Epidermal melanocyte (primary cell): ENCODE results near the gene SPEF2.

Experiments used
- DNase-seq: peaks from one replicate; pipeline ENCODE4 v3.0.0; 2011; ENCODE audit warnings: low spot score; ENCODE audit not compliant: insufficient read length

Gene SPEF2

GRCh38 chr5:35698047-35698808 lies 80.6 kb downstream of the SPEF2 start:
- DNase-seq = no peak

DNA sequence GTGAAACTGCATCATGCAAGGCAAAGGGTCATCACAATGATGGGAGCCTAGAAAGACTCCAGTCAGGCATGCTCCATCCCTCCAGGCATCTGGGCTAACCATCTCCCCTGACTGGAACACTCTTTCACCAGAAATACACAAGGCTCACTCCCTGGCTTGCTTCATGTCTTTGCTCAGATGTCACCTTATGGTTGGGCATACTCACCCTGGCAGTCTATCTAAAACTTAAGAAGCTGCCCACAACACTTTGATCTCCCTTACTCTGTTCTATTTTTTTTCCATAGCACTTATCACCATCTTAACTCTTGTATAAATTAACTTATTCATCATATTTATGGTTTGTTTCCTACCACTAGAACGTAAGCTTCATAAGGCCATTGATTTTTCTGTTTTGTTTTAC lies 90.0 kb downstream of the SPEF2 start:
- no peak for DNase-seq

- DNase-seq = no peak
Measured at GRCh38 chr5:35709688-35710087, 92.0 kb downstream of the SPEF2 start.

DNA sequence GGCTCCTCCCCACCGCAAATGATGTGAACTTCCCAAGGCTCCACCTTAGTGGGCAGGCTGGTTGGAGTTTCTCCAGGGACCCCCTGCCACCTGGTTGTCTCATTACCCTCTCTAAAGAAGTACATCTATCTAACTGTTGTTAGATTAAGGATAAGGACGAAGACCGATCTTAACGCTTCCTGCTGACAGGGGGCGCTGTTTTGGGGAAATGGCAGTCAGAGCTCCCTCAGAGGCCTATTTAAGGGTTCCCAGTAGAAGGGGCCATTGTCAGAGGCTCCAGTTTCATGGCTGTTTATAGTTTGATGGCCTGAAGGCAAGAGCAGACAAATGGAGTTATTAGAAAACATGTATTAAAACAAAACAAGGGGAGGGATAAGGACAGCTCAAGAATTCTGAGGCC lies 100.1 kb downstream of the SPEF2 start:
- no peak for DNase-seq

- DNase-seq = no peak
Measured at GRCh38 chr5:35735718-35736117, 118.1 kb downstream of the SPEF2 start.

- DNase-seq = no peak
Measured at GRCh38 chr5:35736280-35736679, 118.6 kb downstream of the SPEF2 start.

GRCh38 chr5:35741126-35741716 lies 123.6 kb downstream of the SPEF2 start:
- DNase-seq = no peak

- DNase-seq = no peak
Measured at GRCh38 chr5:35741971-35742370, 124.3 kb downstream of the SPEF2 start.

GRCh38 chr5:35743644-35744043 lies 126.0 kb downstream of the SPEF2 start:
- no peak for DNase-seq

GRCh38 chr5:35745193-35745592 lies 127.5 kb downstream of the SPEF2 start:
- DNase-seq = no peak

- no peak for DNase-seq
Measured at GRCh38 chr5:35745660-35746059, 128.0 kb downstream of the SPEF2 start.

DNA sequence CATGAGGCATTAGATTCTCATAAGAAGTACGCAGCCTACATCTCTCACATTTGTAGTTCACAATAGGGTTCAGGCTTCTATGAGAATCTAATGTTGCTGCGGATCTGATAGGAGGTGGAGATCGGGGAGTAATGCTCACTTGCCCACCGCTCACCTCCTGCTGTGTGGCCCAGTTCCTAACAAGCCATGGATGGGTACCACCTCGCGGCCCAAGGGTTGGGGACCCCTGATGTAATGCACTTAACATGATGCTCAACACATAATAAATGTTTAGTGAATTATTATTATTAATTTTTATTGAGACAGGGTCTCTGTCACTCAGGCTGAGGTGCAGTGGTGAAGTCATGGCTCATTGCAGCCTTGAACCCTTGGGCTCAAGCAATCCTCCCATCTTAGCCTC lies 134.3 kb downstream of the SPEF2 start:
- DNase-seq = no peak

DNA sequence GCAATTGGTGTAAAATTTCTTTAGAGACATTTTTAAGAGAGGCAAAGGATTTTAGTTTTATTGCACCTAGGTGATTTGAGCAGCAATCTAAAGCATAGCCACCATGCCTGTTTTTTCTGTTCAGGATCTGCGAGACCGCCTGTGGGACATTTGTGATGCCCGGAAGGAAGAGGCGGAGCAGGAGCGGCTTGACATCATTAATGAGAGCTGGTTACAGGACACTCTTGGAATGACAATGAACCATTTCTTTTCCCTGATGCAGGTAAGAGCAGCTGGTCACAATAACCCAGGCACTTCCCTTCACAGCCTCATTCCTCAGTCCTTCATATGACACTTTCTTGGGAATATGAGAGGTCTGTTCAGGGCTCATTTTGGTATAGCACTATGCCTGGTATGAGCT lies 135.8 kb downstream of the SPEF2 start:
- no peak for DNase-seq

- no peak for DNase-seq
Measured at GRCh38 chr5:35754481-35754880, 136.8 kb downstream of the SPEF2 start.

DNA sequence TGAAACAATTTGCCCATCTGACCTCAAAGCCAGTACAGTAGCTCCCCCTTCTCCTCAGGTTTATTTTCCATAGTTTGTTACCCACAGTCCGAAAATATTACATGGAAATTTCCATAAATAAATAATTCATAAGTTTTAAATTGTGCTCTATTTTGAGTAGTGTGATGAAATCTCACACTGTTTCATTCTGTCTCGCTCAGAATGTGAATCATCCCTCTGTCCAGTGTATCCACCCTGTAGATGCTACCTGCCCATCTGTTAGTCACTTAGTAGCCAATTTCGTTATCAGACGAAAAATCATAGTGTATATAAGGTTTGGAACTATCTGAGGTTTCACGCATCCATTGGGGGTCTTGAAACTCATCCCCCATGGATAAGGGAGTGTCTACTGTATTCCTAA lies 138.3 kb downstream of the SPEF2 start:
- DNase-seq = no peak

DNA sequence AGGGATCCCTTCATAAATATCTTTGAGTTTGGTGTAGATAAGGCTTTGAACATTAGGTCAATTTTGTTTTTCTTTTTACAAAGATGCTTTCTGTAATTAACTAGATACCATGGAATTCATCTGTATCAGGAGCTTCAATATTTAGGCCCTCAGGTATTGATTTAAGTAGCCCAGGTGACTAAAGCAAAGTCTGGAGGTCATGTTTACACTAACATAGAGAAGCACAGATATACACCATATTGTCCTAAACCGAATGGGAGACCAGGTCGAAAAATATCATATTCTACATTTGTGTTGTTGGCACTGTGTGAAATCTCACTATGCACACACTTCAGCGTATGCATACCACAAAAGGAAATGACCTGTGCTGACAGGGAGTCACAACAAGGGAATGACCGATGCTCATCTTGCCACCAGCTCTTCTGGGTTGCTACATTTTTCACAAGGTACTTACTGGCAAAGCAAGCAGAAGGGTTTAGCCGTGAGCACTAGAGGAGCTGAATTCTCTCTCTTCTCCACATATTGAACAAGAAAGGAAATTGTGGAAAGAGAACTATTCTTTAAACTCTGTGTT lies 140.6 kb downstream of the SPEF2 start:
- DNase-seq = no peak

DNA sequence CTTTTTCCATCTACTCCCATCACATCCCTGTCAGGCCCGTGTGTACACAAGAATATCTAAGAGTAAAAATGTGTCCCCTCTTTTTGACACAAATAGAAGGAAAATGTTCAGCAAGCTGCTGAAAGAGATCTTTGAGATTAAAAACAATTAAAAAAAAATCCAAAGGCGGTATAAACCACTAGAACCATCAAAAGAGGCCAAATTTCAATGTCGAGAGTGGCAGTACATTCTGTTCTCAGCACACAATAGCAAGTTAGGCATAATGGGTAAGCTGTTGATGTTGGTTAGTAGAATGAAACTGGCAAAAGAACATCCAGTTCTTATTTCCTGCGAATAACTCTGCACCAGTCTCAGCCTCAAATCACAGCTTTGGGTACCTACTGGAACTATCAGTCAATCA lies 143.9 kb downstream of the SPEF2 start:
- no peak for DNase-seq

DNA sequence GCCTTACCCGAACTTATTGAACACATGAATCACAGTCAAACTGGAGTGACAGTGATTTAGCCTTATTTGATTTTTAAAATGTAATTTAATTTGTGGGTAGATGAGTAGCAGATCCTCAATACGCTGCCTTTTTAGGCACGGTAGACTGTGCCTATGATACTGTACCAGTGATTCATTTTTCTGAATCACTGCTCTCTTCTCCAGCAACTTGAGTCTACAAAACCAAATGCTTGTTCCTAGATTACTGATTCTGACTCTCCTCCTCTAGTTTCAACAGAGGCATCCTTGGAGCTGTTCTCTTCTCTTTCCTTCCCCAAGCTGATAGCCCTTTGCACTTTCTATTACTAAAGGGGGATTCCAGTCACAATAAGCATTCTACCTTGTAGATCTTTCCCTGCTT lies 144.7 kb downstream of the SPEF2 start:
- no peak for DNase-seq

DNA sequence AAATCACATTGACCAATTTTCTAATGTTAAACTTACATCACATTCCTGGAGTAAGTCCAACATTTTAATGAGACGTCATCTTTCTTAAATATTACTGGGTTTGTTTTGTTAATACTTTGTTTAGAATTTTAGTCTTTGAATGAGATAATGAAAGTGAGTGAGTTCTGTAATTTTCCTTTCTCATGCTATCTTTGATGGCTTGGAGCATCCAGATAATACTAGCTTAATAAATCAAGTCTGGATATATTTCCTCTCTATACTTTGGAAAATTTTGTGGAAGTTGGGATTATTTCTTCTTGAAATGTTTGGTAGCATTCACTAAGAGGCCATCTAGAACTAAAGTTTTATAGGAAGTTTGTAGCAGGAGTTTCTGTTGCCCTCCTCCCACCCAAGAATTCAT lies 148.3 kb downstream of the SPEF2 start:
- DNase-seq = no peak

DNA sequence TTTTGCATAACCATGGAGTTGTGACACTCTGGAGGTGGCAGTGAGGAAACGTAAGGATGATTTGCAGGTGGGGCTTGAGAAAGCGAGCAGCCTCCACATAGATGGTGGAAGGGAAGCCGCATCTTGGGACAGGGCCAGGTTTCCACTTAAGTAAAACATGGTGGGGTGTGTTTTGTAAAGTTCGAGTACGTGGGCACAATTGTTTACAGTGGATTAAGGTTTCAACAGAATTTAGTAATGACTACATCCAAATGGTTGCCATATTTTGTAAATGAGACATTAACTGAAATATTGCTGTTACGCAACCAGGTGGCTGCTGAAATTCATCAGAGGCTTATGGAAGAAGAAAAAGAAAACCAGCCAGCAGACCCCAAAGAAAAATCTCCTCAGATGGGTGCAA lies 153.6 kb downstream of the SPEF2 start:
- DNase-seq = no peak

- DNase-seq = no peak
Measured at GRCh38 chr5:35771839-35772238, 154.2 kb downstream of the SPEF2 start.

DNA sequence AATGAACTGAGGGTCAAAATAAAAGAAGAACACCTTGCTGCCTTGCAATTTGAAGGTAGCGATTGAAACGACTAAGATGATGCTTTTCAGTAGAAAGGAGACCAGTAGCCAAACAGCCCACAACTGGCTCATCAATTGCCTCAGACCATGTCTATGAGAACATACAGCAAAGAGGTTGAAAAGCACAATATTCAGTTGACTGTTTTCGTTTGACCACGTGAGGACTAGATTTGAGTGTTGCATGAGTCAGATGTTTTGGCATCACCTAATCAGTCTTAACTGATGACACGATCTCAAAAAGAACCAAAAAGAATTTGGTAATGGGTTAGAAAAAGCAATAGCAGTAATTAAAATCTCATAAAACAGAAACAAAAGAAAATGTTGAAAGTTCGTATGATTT lies 156.3 kb downstream of the SPEF2 start:
- no peak for DNase-seq

- DNase-seq = no peak
Measured at GRCh38 chr5:35776757-35777156, 159.1 kb downstream of the SPEF2 start.
